ENCODE data around the gene TRPV6.

Gene TRPV6

GRCh38 chr7:142927949-142928348 lies 42.4 kb upstream of the TRPV6 start:
- TF ChIP-seq POLR2AphosphoS5 (IDR thresholded peaks at IDR 0.05; ENCODE audit: low read depth), result no peak
- TF ChIP-seq SPI1 (IDR thresholded peaks at IDR 0.05; ENCODE audit: borderline replicate concordance, low read depth), result no peak
- TF ChIP-seq CTCF (IDR thresholded peaks at IDR 0.05; ENCODE audit: insufficient read depth, low read length), result no peak
- TF ChIP-seq REST (IDR thresholded peaks at IDR 0.05; ENCODE audit: insufficient replicate concordance, low read depth), result no peak
- TF ChIP-seq GABPA (IDR thresholded peaks at IDR 0.05; ENCODE audit: low read depth), result no peak
- no peak overlapping the region for H3K4me3 ChIP-seq (replicated peaks; ENCODE audit: insufficient read depth, low read length)
- H3K27ac ChIP-seq (replicated peaks), result peak overlapping the region; percentile 93
- no peak for DNase-seq (ENCODE audit: low read depth in 1 of 2, low spot score in 1 of 2)
- H3K27me3 ChIP-seq (ENCODE audit: insufficient read depth, poor library complexity, severe bottlenecking), result no peaks in the 10 kb centered on the region

- H3K27me3 ChIP-seq (ENCODE audit: insufficient read depth, poor library complexity, severe bottlenecking), result no peaks in the 10 kb centered on the region
- DNase-seq (ENCODE audit: low read depth in 1 of 2, low spot score in 1 of 2), result peak; percentile 93 to 95
These were observed 41.7 kb upstream of the TRPV6 start for GRCh38 chr7:142927085-142927745.

More at GRCh38 chr7:142927085-142927745, 41.7 kb upstream of the TRPV6 start:
- H3K4me3 ChIP-seq (replicated peaks; ENCODE audit: insufficient read depth, low read length), result no peak overlapping the region
- peak overlapping the region; percentile 93 for H3K27ac ChIP-seq (replicated peaks)
- TF ChIP-seq REST (IDR thresholded peaks at IDR 0.05; ENCODE audit: insufficient replicate concordance, low read depth) (peak; percentile 55), POLR2AphosphoS5 (IDR thresholded peaks at IDR 0.05; ENCODE audit: low read depth) (peak; percentile 89), CTCF (IDR thresholded peaks at IDR 0.05; ENCODE audit: insufficient read depth, low read length) (no peak), GABPA (IDR thresholded peaks at IDR 0.05; ENCODE audit: low read depth) (peak; percentile 66)

Data from HL-60 (cell line).